HK-2 (cell line): ENCODE measurements around the gene ABCC9.

Source experiments
- DNase-seq: peaks from one replicate; pipeline ENCODE4 v3.0.0-alpha.2; 2018; ENCODE audit not compliant: unreplicated experiment

Gene ABCC9

DNA sequence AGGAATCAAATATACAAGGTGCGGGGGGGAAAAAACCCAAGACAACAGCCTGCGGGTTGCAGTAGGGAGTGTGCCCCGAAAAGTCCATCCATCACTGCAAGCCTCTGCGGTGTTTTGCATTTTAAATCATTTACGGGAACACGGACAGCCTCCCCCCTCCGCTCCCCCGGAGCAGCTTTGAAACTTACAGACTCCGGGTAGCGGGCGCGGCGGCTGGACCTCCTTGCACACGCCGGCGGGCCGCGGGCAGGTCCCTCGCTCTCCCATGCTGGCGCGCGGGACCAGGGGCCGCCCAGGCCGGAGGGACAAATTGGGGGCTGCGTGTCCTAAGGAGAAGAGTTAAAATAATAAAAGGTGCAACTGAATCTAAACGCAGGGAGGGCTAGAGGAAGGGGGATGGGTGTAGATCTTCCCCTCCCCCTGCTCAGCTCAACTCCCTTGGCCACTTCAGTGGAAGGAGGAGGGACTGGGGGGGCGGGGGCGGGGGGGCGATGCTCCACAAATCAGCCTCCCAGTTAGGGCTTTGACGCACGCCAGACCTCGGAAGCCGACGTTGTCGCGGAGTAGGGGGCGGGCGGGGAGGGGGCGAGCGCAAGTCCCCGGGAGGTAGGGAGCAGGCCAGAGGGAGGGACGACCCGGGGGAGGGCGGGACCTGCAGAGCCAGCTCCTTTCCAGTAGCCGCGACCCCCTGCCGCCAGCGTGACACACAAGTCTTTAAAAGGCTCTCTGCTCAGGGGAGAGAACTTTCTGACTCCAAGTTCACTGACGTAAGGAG, 166.7 kb downstream of the ABCC9 start, which contains the start of gene KCNJ8:
Gene KCNJ8, minus strand, starts transcription at position 349 of the 775 bp plus-strand sequence. CDS start 1,090 bp downstream, outside the sequence.
- DNase-seq, result no peak

DNA sequence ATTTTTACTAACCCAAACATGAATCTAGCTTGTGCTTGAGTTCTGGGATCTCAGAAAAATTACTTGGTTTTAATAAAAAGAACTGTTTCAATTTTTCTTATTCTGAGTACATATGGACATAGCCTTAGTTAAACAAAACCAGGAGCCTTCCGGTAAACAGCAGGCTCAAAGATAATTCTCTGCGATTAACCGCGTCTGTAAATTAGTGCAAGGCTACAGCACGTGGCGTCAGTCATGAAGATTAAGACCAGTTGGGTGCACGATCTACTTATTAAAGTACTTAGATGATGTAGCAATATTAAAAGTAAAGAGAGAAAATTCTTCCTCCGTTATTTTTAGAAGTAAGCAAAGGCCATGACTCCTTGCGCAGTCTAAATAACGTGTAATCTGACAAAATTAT, 167.4 kb downstream of the ABCC9 start:
- no peak for DNase-seq

DNA sequence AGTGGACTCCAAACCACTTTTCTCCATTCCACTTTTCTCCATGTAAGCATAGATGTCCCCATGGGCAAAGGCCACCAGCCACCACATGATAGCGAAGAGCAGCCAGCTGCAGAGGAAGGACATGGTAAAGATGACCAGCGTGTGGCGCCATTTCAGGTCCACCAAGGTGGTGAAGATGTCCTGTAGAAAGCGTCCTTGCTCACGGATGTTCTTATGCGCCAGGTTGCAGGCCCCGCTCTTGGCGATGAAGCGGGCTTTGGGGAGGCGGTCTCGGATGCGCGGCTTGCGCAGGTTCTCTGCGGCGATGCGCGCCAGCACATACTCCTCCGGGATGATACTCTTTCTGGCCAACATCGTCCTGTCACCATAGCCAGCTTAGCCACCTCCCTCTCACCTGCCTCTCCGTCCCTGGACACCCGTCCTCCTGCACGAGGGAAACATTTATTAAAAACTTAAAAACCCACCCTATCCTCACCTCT, 167.9 kb downstream of the ABCC9 start:
- no peak for DNase-seq

DNA sequence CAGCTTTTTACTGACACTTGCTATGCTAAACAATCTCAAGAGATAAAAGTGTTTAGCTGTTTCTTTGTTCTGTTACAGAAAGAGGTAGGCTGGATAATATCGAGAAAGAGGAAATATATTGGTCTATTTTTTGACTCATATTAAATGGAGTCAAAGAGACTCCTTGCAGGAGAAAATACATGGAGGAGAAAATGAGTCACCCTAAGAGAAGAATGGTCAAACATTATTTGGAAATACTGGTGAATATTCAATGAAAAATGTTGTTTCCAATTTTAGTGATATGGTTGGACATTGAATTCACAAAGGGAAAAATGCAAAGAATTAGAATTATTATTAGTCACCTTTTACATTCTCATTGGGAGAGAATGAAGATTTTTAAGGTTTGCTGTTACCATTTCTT, 169.9 kb downstream of the ABCC9 start:
- DNase-seq, result no peak

DNA sequence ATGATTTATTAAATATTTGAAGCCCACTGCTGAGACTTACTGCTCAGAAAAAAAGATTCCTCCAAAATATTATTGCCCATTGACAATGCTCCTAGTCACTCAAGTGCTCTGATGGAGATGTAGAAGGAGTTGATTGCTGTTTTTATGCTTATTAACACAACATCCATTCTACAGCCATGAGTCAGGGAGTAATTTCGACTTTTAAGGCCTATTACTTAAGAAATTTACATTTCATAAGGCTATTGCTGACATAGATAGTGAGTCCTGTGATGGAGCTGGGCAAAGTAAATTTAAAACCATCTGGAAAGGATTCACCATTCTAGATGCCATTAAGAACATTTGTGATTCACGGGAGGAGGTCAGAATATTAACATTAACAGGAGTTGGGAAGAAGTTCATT, 171.9 kb downstream of the ABCC9 start:
- no peak for DNase-seq

DNA sequence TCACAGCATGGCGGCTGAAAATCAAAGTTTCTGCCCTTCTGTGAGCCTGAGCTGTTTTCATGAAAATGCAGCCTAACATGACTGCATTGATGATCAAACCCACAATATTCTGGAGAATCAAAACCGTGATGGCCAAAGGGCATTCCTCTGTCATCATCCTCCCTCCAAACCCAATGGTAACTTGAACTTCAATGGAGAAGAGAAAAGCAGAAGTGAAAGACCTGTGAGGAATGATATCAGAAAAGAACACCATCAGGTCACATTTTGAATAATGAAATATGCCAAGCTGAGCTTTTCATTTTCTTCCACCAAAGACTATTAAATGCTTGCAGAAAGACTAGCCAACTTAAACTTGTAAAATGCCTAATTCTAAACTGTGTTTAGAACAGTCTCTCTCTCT, 174.8 kb downstream of the ABCC9 start:
- DNase-seq, result no peak

DNA sequence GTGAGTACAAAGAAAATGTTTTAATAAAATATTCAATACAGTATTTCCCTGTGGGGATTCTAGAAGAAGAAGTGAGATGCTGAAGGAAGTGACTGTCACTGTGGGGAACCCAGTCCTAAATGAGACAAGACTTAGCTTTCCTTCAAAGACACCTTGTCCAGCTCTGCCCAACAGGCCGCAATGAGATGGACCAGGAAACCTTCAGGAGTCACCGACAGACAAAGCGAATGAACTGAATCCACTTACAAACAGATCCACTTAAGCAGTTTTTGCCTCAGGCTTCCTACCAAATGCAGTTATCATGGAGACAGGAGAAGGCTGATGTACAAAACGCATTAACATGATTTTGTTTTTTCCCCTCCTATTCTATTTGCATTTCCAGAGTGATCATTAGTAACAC, 176.3 kb downstream of the ABCC9 start:
- DNase-seq, result no peak

DNA sequence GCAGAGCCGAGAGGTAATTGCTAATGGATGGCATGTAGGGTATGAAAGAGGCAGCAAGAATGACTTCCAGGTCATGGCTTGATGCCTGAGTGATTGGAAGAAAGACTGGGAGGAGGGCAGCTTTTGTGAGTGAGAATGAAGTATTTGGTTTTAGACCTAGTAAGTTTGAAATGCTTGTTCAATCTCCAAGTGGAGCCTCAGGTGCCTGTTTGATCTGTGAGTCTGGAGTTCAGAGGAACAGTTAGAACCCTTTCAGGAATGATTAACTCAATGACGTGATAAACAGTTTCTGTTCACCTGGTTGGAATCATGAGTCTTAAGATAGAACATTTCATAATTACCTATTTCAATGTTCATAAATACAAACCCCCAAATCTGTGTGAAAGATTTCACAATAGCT, 177.2 kb downstream of the ABCC9 start:
- DNase-seq, result no peak

DNA sequence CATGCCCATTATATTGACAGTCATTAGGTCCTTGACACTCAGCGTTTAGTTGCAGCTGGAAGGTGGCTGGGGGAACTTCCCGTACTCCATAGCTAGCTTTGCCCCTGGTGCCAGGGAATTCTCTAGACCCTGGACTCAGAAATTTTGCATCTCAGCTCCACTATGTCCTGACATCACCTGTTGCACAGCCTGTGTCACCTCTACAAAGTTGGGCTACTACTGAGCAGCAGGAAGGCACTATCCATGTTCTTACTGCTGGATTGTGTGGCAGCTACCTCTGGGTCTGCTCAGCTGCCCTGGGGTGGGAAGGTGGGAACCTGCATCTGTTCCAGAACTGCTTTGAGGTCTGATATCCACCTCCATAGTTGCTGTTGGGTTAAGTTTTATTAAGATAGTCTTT, 177.7 kb downstream of the ABCC9 start:
- no peak for DNase-seq

DNA sequence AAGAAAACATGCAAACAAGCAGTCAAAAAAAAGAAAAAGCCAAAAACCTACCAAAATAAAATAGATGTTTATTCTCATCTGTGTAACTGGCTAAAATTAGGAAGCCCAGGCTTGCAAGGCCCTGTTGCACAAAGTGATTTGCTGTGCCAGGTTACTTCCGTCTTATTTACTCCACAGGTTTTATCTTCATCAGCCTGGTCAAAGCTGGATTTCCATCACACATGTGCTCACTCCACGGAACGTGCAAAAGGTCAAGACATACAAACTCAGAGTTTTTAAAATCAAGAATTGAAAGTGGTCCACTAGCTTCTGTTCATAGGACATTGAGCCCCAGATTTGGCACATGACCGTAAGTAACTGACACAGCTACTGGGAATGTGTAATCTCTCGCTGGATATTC, 181.5 kb downstream of the ABCC9 start:
- DNase-seq, result no peak

DNA sequence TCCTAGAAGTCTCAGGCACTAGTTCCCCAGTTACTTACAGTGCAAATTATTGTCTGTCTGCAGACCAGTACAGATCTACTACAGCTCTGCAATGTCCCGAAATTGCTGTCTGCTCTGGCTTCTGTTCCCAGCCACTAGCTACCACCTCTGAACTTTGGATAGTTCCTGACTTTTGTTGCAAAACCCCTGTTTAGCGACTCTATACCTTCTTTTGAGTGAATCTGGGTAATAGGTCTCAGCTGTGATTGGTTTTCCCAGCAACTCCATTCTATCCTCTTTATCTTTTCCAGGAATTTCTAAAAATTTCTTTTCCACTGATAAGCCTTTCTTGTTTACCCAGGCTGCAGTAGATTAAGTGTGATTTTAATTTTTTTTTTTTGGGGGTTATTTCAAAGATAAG, 183.5 kb downstream of the ABCC9 start:
- no peak for DNase-seq

DNA sequence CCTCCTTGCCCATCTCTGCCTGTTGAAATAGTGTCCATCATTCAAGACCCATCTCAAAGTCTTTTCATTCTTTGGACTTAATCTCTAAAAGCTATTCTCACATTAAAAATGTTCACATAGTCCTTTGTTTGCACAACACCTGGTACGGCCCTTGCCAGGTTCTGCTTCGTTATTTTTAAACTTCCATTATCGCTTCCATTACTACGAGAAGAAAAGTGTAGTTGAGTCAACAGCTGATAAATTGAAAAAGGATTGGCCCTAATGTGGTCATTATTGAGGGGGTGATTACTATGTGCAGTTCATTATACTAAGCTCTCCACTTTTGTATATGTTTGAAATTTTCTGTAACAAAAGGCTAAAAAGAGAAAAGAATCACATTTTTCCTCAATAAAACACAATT, 184.5 kb downstream of the ABCC9 start:
- no peak for DNase-seq

DNA sequence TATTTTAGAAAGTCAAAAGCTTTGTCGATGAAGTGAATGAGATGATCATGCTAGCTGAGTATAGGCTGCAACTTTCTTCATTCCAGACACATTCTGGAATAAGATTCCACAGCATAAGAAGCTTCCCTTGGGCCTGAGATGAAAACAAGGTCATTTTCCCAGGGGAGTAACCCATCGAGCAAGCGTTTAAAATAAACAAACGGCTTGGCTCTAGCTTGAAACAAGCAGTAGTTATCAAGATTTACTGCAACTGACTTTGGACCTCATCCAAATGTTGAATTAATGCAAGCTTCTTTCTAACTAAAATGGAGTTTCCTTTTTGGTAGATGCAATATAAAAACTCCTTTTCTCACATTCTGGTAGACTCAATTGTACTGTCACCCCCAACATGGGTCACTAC, 189.7 kb downstream of the ABCC9 start:
- DNase-seq, result no peak
